ENCODE data around the gene C1orf210. TPM values are rescaled to one million over a fixed set of nuclear protein-coding genes. Genes with fewer than 3 reads are reported as not detected.

The C1orf210 gene
- total and polyA plus RNA-seq, 2 of the 13 experiments (the other 11 are each of a cell fraction or from before 2014, with no cell fraction given), result 0.49 to 5.1 TPM

DNA sequence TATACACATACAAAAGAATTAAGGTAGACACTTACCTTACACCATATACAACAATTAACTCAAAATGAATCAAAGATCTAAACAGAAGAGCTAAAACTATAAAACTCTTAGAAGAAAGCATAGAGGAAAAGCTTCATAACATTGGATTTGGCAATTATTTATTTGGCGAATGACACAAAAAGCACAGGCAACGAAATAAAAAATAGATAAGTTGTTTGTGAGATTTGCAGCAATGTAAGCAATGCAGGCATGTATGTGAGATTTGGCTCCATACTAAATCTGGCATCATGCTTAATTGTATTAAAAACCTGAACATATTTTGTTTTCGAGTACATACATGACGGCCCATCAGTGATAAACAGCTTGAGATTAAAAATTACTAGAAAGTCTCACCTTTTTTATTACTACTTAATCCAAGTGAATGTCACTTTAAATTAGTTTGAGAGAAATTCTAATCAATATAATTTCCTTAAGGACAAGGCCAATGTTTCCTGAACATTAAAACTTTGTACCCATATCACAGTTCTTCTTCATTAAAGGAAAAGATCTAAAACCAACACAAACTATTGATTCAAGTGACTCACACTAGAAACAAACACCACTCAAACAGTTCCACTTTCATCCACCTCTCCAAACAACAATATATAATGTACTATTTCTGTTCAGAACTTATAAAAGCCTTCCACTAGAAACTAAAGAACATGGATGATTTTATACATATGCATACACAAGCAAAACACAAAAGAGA lies 38.7 kb downstream of the C1orf210 start (continued):
- peak; percentile 58; the same call in 1 of the 2 replicates for TF ChIP-seq ARID5B (CRISPR knock-in tag; IDR thresholded peaks at IDR 0.05)
- TF ChIP-seq ZBTB26 (CRISPR knock-in tag; IDR thresholded peaks at IDR 0.05; ENCODE audit: borderline replicate concordance), result no peak
- TF ChIP-seq, protein P1, sequence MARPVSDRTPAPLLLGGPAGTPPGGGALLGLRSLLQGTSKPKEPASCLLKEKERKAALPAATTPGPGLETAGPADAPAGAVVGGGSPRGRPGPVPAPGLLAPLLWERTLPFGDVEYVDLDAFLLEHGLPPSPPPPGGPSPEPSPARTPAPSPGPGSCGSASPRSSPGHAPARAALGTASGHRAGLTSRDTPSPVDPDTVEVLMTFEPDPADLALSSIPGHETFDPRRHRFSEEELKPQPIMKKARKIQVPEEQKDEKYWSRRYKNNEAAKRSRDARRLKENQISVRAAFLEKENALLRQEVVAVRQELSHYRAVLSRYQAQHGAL (CRISPR knock-in tag; IDR thresholded peaks at IDR 0.05; ENCODE audit: not compliant biosample characterization), result no peak
- TF ChIP-seq NFE2L1 (CRISPR knock-in tag; IDR thresholded peaks at IDR 0.05; ENCODE audit: borderline replicate concordance), result no peak
- no peak for TF ChIP-seq CEBPG (CRISPR knock-in tag; IDR thresholded peaks at IDR 0.05)
- TF ChIP-seq BCL6 (CRISPR knock-in tag; IDR thresholded peaks at IDR 0.05), result peak; percentile 77
- TF ChIP-seq MTA3 (CRISPR knock-in tag; IDR thresholded peaks at IDR 0.05), result no peak
- TF ChIP-seq ZNF280B (CRISPR knock-in tag; IDR thresholded peaks at IDR 0.05; ENCODE audit: borderline replicate concordance), result no peak
- TF ChIP-seq ISL2 (CRISPR knock-in tag; IDR thresholded peaks at IDR 0.05), result 0 out of 2 replicates have a peak, but pooled peaks have one; percentile 29
- TF ChIP-seq ZNF678 (CRISPR knock-in tag; IDR thresholded peaks at IDR 0.05), result no peak
- TF ChIP-seq POLR2G (IDR thresholded peaks at IDR 0.05; ENCODE audit: low read depth, low read length), result no peak
- TF ChIP-seq HMGXB4 (CRISPR knock-in tag; IDR thresholded peaks at IDR 0.05; ENCODE audit: borderline replicate concordance in 1 of 2, low read depth in 1 of 2), result no peak
- no peak for TF ChIP-seq ZNF44 (CRISPR knock-in tag; IDR thresholded peaks at IDR 0.05)
- TF ChIP-seq, protein P2, sequence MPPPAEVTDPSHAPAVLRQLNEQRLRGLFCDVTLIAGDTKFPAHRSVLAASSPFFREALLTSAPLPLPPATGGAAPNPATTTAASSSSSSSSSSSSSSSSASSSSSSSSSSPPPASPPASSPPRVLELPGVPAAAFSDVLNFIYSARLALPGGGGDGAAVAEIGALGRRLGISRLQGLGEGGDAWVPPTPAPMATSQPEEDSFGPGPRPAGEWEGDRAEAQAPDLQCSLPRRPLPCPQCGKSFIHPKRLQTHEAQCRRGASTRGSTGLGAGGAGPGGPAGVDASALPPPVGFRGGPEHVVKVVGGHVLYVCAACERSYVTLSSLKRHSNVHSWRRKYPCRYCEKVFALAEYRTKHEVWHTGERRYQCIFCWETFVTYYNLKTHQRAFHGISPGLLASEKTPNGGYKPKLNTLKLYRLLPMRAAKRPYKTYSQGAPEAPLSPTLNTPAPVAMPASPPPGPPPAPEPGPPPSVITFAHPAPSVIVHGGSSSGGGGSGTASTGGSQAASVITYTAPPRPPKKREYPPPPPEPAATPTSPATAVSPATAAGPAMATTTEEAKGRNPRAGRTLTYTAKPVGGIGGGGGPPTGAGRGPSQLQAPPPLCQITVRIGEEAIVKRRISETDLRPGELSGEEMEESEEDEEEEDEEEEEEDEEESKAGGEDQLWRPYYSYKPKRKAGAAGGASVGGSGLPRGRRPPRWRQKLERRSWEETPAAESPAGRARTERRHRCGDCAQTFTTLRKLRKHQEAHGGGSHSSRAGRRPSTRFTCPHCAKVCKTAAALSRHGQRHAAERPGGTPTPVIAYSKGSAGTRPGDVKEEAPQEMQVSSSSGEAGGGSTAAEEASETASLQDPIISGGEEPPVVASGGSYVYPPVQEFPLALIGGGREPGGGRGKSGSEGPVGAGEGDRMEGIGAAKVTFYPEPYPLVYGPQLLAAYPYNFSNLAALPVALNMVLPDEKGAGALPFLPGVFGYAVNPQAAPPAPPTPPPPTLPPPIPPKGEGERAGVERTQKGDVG (CRISPR knock-in tag; IDR thresholded peaks at IDR 0.05; ENCODE audit: borderline replicate concordance), result no peak
- TF ChIP-seq JUNB (CRISPR knock-in tag; IDR thresholded peaks at IDR 0.05; ENCODE audit: borderline replicate concordance), result peak; percentile 66; the same call in 1 of the 2 replicates
